Left renal pelvis (tissue), 4 donors: ENCODE data around the gene TMEM125. TPM values are rescaled to one million over a fixed set of nuclear protein-coding genes. Genes with fewer than 3 reads are reported as not detected.

Experiments used
- DNase-seq, 4 donors: peaks; one replicate each; pipeline ENCODE4 v3.0.0-alpha.2; 2013; ENCODE audit warnings: low read depth in 4 of 4, low spot score in 3 of 4
- polyA plus RNA-seq, 4 donors: library from polyadenylated mRNA; unstranded; fragments of 120-200 nt; gene quantifications; one replicate each; pipeline ENCODE4 v1.2.1, GENCODE V29; 2013; ENCODE audit not compliant: insufficient read length in 4 of 4

TMEM125 gene
- polyA plus RNA-seq, 4 donors = 0.66 to 19.1 (median 13.1) TPM

- no peak for DNase-seq
These were observed 37.1 kb downstream of the TMEM125 start for GRCh38 chr1:43306688-43307457.

GRCh38 chr1:43307458-43308158 lies 37.8 kb downstream of the TMEM125 start:
- DNase-seq = no peak

GRCh38 chr1:43308635-43309404 lies 39.0 kb downstream of the TMEM125 start:
- no peak for DNase-seq

- DNase-seq = no peak
These were observed 39.7 kb downstream of the TMEM125 start for GRCh38 chr1:43309405-43310025.

GRCh38 chr1:43311521-43311920 lies 41.7 kb downstream of the TMEM125 start:
- DNase-seq = no peak

- DNase-seq = no peak
These were observed 42.4 kb downstream of the TMEM125 start for GRCh38 chr1:43312212-43312623.

- no peak for DNase-seq
These were observed 43.1 kb downstream of the TMEM125 start for GRCh38 chr1:43312663-43313515.

GRCh38 chr1:43313771-43314170 lies 44.0 kb downstream of the TMEM125 start:
- no peak for DNase-seq

GRCh38 chr1:43314233-43314632 lies 44.5 kb downstream of the TMEM125 start:
- no peak for DNase-seq

GRCh38 chr1:43315481-43315880 lies 45.7 kb downstream of the TMEM125 start:
- DNase-seq = no peak

- no peak for DNase-seq
These were observed 46.4 kb downstream of the TMEM125 start for GRCh38 chr1:43315963-43316737.

GRCh38 chr1:43316738-43317520 lies 47.1 kb downstream of the TMEM125 start:
- DNase-seq = no peak

GRCh38 chr1:43317817-43318471 lies 48.2 kb downstream of the TMEM125 start:
- no peak for DNase-seq

GRCh38 chr1:43318831-43319230 lies 49.0 kb downstream of the TMEM125 start:
- DNase-seq = no peak

- DNase-seq = no peak
These were observed 49.5 kb downstream of the TMEM125 start for GRCh38 chr1:43319288-43319687.

- DNase-seq = no peak
These were observed 50.0 kb downstream of the TMEM125 start for GRCh38 chr1:43319766-43320165.

- no peak for DNase-seq
These were observed 51.6 kb downstream of the TMEM125 start for GRCh38 chr1:43321331-43321891.

GRCh38 chr1:43322506-43322905 lies 52.7 kb downstream of the TMEM125 start:
- DNase-seq = no peak
